CD14-positive monocyte (primary cell): ENCODE results near the gene DGKI. TPM values are rescaled to one million over a fixed set of nuclear protein-coding genes. Genes with fewer than 3 reads are reported as not detected.

Source experiments
- DNase-seq, 3 donors: peaks; one replicate each; pipeline ENCODE4 v3.0.0-alpha.2; 2011 to 2022
- H2AFZ ChIP-seq: 2 replicates; pipeline ENCODE4 v1.6.0; 2012; ENCODE audit warnings: mild to moderate bottlenecking, low read depth, low read length, inconsistent platforms; ENCODE audit not compliant: insufficient read depth, poor library complexity, severe bottlenecking
- H3K27ac ChIP-seq, 2 donors: 1 replicate in 1 of 2; 2 replicates in 1 of 2; pipeline ENCODE4 v1.5.1; 2012 to 2013; ENCODE audit warnings: low read length in 2 of 2, control low read depth in 1 of 2, inconsistent platforms in 1 of 2, low read depth in 1 of 2, mild to moderate bottlenecking in 1 of 2
- H3K27me3 ChIP-seq, 2 donors: one replicate each; pipeline versions ENCODE4 v1.6.0 to v1.6.1; 2011 to 2013; ENCODE audit warnings: low read length in 2 of 2; ENCODE audit not compliant: control insufficient read depth in 2 of 2, insufficient read depth in 2 of 2
- H3K36me3 ChIP-seq, 2 donors: replicated peaks in 1 of 2; 1 replicate in 1 of 2; 2 replicates in 1 of 2; pipeline versions ENCODE4 v1.5.1 to v1.6.1; 2012 to 2013; ENCODE audit warnings: low read length in 2 of 2, control low read depth in 1 of 2, inconsistent platforms in 1 of 2, mild to moderate bottlenecking in 1 of 2; ENCODE audit not compliant: insufficient read depth in 2 of 2, control insufficient read depth in 1 of 2
- H3K4me1 ChIP-seq, 2 donors: 1 replicate in 1 of 2; 2 replicates in 1 of 2; pipeline versions ENCODE4 v1.5.1 to v1.6.1; 2012 to 2013; ENCODE audit warnings: low read length in 2 of 2, control low read depth in 1 of 2, inconsistent platforms in 1 of 2, mild to moderate bottlenecking in 1 of 2, moderate library complexity in 1 of 2; ENCODE audit not compliant: insufficient read depth in 2 of 2, control insufficient read depth in 1 of 2
- H3K4me2 ChIP-seq: replicated peaks from 2 replicates; pipeline ENCODE3; 2012; ENCODE audit warnings: low read length, moderate library complexity, mild to moderate bottlenecking; ENCODE audit not compliant: poor library complexity, severe bottlenecking; ENCODE audit errors: extremely low read depth
- H3K4me3 ChIP-seq, 3 experiments: fragments of 200-600 bp in 1 of 3; sonication (generic) in 1 of 3; replicated peaks in 1 of 3; 1 replicate in 2 of 3; 2 replicates in 1 of 3; pipeline ENCODE4 v1.5.1; 2011 to 2013; ENCODE audit warnings: low read length in 3 of 3, mild to moderate bottlenecking in 3 of 3, control low read depth in 2 of 3, low read depth in 2 of 3, inconsistent platforms in 1 of 3, moderate library complexity in 1 of 3
- H3K79me2 ChIP-seq: 2 replicates; pipeline ENCODE4 v1.6.0; 2012; ENCODE audit warnings: mild to moderate bottlenecking, control low read depth, inconsistent platforms, low read length, moderate library complexity; ENCODE audit not compliant: insufficient read depth
- H3K9ac ChIP-seq: 2 replicates; pipeline ENCODE4 v1.6.0; 2017; ENCODE audit warnings: low read length, mild to moderate bottlenecking; ENCODE audit not compliant: insufficient read depth, poor library complexity, severe bottlenecking
- H3K9me3 ChIP-seq, 2 donors: replicated peaks in 1 of 2; 1 replicate in 1 of 2; 2 replicates in 1 of 2; pipeline versions ENCODE4 v1.5.1 to v1.6.1; 2012 to 2013; ENCODE audit warnings: low read length in 2 of 2, control low read depth in 1 of 2; ENCODE audit not compliant: control insufficient read depth in 1 of 2, insufficient read depth in 1 of 2
- H4K20me1 ChIP-seq: 2 replicates; pipeline ENCODE4 v1.6.0; 2012; ENCODE audit warnings: mild to moderate bottlenecking, low read length, control low read depth, moderate library complexity; ENCODE audit not compliant: insufficient read depth
- H3K27ac Mint-ChIP-seq, 7 donors: one replicate each; pipeline ENCODE4 v1.8.0; 2020; ENCODE audit warnings: mild to moderate bottlenecking in 7 of 7, mixed read lengths in 7 of 7, moderate library complexity in 6 of 7, inconsistent platforms in 2 of 7
- H3K27me3 Mint-ChIP-seq, 3 donors: one replicate each; pipeline ENCODE4 v1.8.0; 2021 to 2022; ENCODE audit warnings: low read depth in 3 of 3, mild to moderate bottlenecking in 3 of 3, mixed read lengths in 3 of 3, moderate library complexity in 3 of 3, inconsistent platforms in 1 of 3
- H3K36me3 Mint-ChIP-seq, 2 donors: one replicate each; pipeline ENCODE4 v1.8.0; 2020; ENCODE audit warnings: mixed read lengths in 2 of 2, inconsistent platforms in 1 of 2, mild to moderate bottlenecking in 1 of 2
- H3K4me1 Mint-ChIP-seq: one replicate; pipeline ENCODE4 v1.8.0; 2020; ENCODE audit warnings: mild to moderate bottlenecking, mixed read lengths
- H3K4me3 Mint-ChIP-seq, 2 donors: one replicate each; pipeline ENCODE4 v1.8.0; 2020; ENCODE audit warnings: mild to moderate bottlenecking in 2 of 2, mixed read lengths in 2 of 2, moderate library complexity in 1 of 2
- H3K9me3 Mint-ChIP-seq, 7 donors: one replicate each; pipeline ENCODE4 v1.8.0; 2020 to 2022; ENCODE audit warnings: mixed read lengths in 7 of 7, mild to moderate bottlenecking in 6 of 7, moderate library complexity in 6 of 7, inconsistent platforms in 2 of 7
- CTCF ChIP-seq: fragments of 200-600 bp; IDR thresholded peaks from one replicate; pipeline ENCODE4 v1.8.0; 2022; ENCODE audit warnings: antibody characterized with exemption, mild to moderate bottlenecking
- WGBS: methylation state at CpG from one replicate; pipeline ENCODE4 v1.1.5; 2013; ENCODE audit warnings: missing lambda C conversion rate; ENCODE audit not compliant: insufficient coverage; 5-methylcytosine and 5-hydroxymethylcytosine counted together
- intact Hi-C, 2 donors: fragments of 100-400 bp; cut with micrococcal nuclease; formaldehyde crosslinking; loops; one replicate each; pipeline versions ENCODE4 v1.15.0 to v1.15.1; 2023
- polyA plus RNA-seq, 3 donors: library from polyadenylated mRNA; depleted of rRNA in 1 of 3; unstranded in 2 of 3; stranded (reverse) in 1 of 3; fragments of 300-500 nt in 2 of 3; fragments of >200 nt in 1 of 3; fragmentation: Illumina TruSeq in 2 of 3; gene quantifications; 1 replicate in 2 of 3; 2 replicates in 1 of 3; pipeline ENCODE4 v1.2.3, GENCODE V29; 2012 to 2021

DGKI gene
- polyA plus RNA-seq, 3 donors: not detected

- intact Hi-C loops: no loop called here
- Histone ChIP-seq H3K4me1 (no peaks in the 10 kb centered on the region), H4K20me1 (no peaks in the 10 kb centered on the region), H3K9ac (no peak overlapping the region), H3K4me2 (no peak overlapping the region), H3K27me3 (no peaks in the 10 kb centered on the region), H3K27ac (no peak overlapping the region), H3K79me2 (no peaks in the 10 kb centered on the region), H2AFZ (no peak overlapping the region), H3K4me3 (no peak overlapping the region), H3K36me3 (no peaks in the 10 kb centered on the region), H3K9me3 (no peaks in the 10 kb centered on the region)
- DNase-seq: no peak
- no peaks in the 10 kb centered on the region for H3K4me1 Mint-ChIP-seq
- no peak overlapping the region for H3K4me3 Mint-ChIP-seq
- 82% methylated on average over 3 of the region's 6 CpGs for WGBS
- H3K36me3 Mint-ChIP-seq: no peaks in the 10 kb centered on the region
- H3K9me3 Mint-ChIP-seq: peaks cover 0 to 6% (median 0%) of the 10 kb centered on the region in 7 donors
- H3K27me3 Mint-ChIP-seq: no peaks in the 10 kb centered on the region
- H3K27ac Mint-ChIP-seq: no peak overlapping the region
- TF ChIP-seq CTCF: no peak
These were observed 406.6 kb downstream of the DGKI start for GRCh38 chr7:137439829-137440825.

- intact Hi-C loops: no loop called here
- Histone ChIP-seq H3K4me1 (no peaks in the 10 kb centered on the region), H3K36me3 (no peaks in the 10 kb centered on the region), H3K79me2 (no peaks in the 10 kb centered on the region), H2AFZ (no peak overlapping the region), H4K20me1 (no peaks in the 10 kb centered on the region), H3K27ac (no peak overlapping the region), H3K4me2 (no peak overlapping the region), H3K4me3 (no peak overlapping the region), H3K9ac (no peak overlapping the region), H3K27me3 (no peaks in the 10 kb centered on the region), H3K9me3 (no peaks in the 10 kb centered on the region)
- Mint-ChIP-seq H3K27ac (no peak overlapping the region), H3K27me3 (no peaks in the 10 kb centered on the region), H3K9me3 (peaks cover 0 to 8% (median 4%) of the 10 kb centered on the region in 7 donors), H3K36me3 (no peaks in the 10 kb centered on the region), H3K4me1 (no peaks in the 10 kb centered on the region), H3K4me3 (no peak overlapping the region)
- no peak for TF ChIP-seq CTCF
- DNase-seq: no peak
These were observed 411.8 kb downstream of the DGKI start for GRCh38 chr7:137434946-137435345.
